Tibial artery (tissue), 4 donors: ENCODE results near the gene SLC35E4.

Experiments
- DNase-seq, 2 donors: peaks; one replicate each; pipeline ENCODE4 v3.0.0-alpha.2; 2019
- H3K27ac ChIP-seq, 2 donors: fragments of 200-600 bp; sonication (generic) in 1 of 2; 1 replicate in 1 of 2; 2 replicates in 1 of 2; pipeline ENCODE4 v1.5.1; 2018 to 2019; ENCODE audit warnings: mild to moderate bottlenecking in 1 of 2
- H3K27me3 ChIP-seq, 2 donors: fragments of 200-600 bp; sonication (generic) in 1 of 2; one replicate each; pipeline versions ENCODE4 v1.5.1 to v1.6.0; 2016 to 2019
- H3K36me3 ChIP-seq, 3 donors: fragments of 200-600 bp; sonication (generic) in 2 of 3; one replicate each; pipeline ENCODE4 v1.5.1; 2016 to 2019; ENCODE audit warnings: mild to moderate bottlenecking in 2 of 3
- H3K4me1 ChIP-seq, 4 donors: fragments of 200-600 bp; sonication (generic) in 2 of 4; 1 replicate in 3 of 4; 2 replicates in 1 of 4; pipeline ENCODE4 v1.5.1; 2016 to 2019
- H3K4me3 ChIP-seq, 2 donors: fragments of 200-600 bp; sonication (generic) in 1 of 2; 1 replicate in 1 of 2; 2 replicates in 1 of 2; pipeline ENCODE4 v1.5.1; 2018 to 2019; ENCODE audit warnings: mild to moderate bottlenecking in 2 of 2
- H3K9me3 ChIP-seq, 3 donors: fragments of 200-600 bp; sonication (generic) in 1 of 3; one replicate each; pipeline ENCODE4 v1.5.1; 2016 to 2019
- CTCF ChIP-seq, 2 experiments: fragments of 200-600 bp in 1 of 2; fragments of 450-650 bp in 1 of 2; IDR thresholded peaks; one replicate each; pipeline ENCODE4 v1.5.1; 2017 to 2019; ENCODE audit warnings: antibody characterized with exemption in 2 of 2, mild to moderate bottlenecking in 1 of 2, moderate library complexity in 1 of 2
- intact Hi-C: fragments of 100-400 bp; cut with DNase I; formaldehyde crosslinking; loops from one replicate; pipeline ENCODE4 v1.15.0; 2023; ENCODE audit warnings: low total_unique reads

The SLC35E4 gene

GRCh38 chr22:30685178-30685577 lies 49.6 kb downstream of the SLC35E4 start:
- TF ChIP-seq CTCF (IDR thresholded peaks at IDR 0.05): no peak
- H3K36me3 ChIP-seq: no peaks in the 10 kb centered on the region
- intact Hi-C loops: no loop called here
- peaks cover 0 to 1% of the 10 kb centered on the region in 2 donors for H3K27me3 ChIP-seq
- no peaks in the 10 kb centered on the region for H3K9me3 ChIP-seq
- H3K4me3 ChIP-seq: no peak overlapping the region
- no peak overlapping the region for H3K27ac ChIP-seq
- DNase-seq: no peak
- H3K4me1 ChIP-seq: no peaks in the 10 kb centered on the region

- intact Hi-C loops: no loop called here
- Histone ChIP-seq H3K36me3 (no peaks in the 10 kb centered on the region), H3K27me3 (no peaks in the 10 kb centered on the region), H3K4me1 (no peaks in the 10 kb centered on the region), H3K4me3 (no peak overlapping the region), H3K9me3 (no peaks in the 10 kb centered on the region), H3K27ac (no peak overlapping the region)
- TF ChIP-seq CTCF (IDR thresholded peaks at IDR 0.05): no peak
- DNase-seq: no peak
Measured at GRCh38 chr22:30687358-30687757, 51.8 kb downstream of the SLC35E4 start.

GRCh38 chr22:30689622-30690021 lies 54.0 kb downstream of the SLC35E4 start:
- intact Hi-C loops: no loop called here
- Histone ChIP-seq H3K36me3 (no peaks in the 10 kb centered on the region), H3K4me1 (peaks cover 0 to 6% (median 4%) of the 10 kb centered on the region in 4 donors), H3K27ac (no peak overlapping the region), H3K9me3 (no peaks in the 10 kb centered on the region), H3K27me3 (no peaks in the 10 kb centered on the region), H3K4me3 (no peak overlapping the region)
- TF ChIP-seq CTCF (IDR thresholded peaks at IDR 0.05): no peak
- no peak for DNase-seq

- no peak overlapping the region for H3K27ac ChIP-seq
- no peak overlapping the region for H3K4me3 ChIP-seq
- H3K4me1 ChIP-seq: peaks cover 0 to 13% (median 11%) of the 10 kb centered on the region in 4 donors
- no peak for TF ChIP-seq CTCF (IDR thresholded peaks at IDR 0.05)
- intact Hi-C loops: no loop called here
- H3K9me3 ChIP-seq: no peaks in the 10 kb centered on the region
- H3K27me3 ChIP-seq: peaks cover 0 to 5% of the 10 kb centered on the region in 2 donors
- H3K36me3 ChIP-seq: no peaks in the 10 kb centered on the region
- no peak for DNase-seq
Measured at GRCh38 chr22:30691204-30691603, 55.6 kb downstream of the SLC35E4 start.

- peaks cover 0 to 5% of the 10 kb centered on the region in 2 donors for H3K27me3 ChIP-seq
- peak overlapping the region; percentile 46 to 62 for H3K4me3 ChIP-seq
- no peak for TF ChIP-seq CTCF (IDR thresholded peaks at IDR 0.05)
- intact Hi-C loops: no loop called here
- H3K4me1 ChIP-seq: peaks cover 0 to 13% (median 11%) of the 10 kb centered on the region in 4 donors
- H3K36me3 ChIP-seq: no peaks in the 10 kb centered on the region
- DNase-seq: peak in 1 of 2 donors; percentile 64
- no peak overlapping the region for H3K27ac ChIP-seq
- no peaks in the 10 kb centered on the region for H3K9me3 ChIP-seq
Measured at GRCh38 chr22:30694171-30694639, 58.6 kb downstream of the SLC35E4 start.
